ENCODE data around the gene EIF3B.

GRCh38 chr7:2355705-2356008 is 1.0 kb downstream of the EIF3B start:
- no peak for TF ChIP-seq CTCF (IDR thresholded peaks at IDR 0.05)
- TF ChIP-seq POLR2A (IDR thresholded peaks at IDR 0.05), result no peak
